ENCODE data around the gene IFITM1. TPM values are rescaled to one million over a fixed set of nuclear protein-coding genes. Genes with fewer than 3 reads are reported as not detected.

Gene IFITM1
- total RNA-seq, 6 experiments from 2014 or later, result 15.7 to 159 (median 72.5) TPM

DNA sequence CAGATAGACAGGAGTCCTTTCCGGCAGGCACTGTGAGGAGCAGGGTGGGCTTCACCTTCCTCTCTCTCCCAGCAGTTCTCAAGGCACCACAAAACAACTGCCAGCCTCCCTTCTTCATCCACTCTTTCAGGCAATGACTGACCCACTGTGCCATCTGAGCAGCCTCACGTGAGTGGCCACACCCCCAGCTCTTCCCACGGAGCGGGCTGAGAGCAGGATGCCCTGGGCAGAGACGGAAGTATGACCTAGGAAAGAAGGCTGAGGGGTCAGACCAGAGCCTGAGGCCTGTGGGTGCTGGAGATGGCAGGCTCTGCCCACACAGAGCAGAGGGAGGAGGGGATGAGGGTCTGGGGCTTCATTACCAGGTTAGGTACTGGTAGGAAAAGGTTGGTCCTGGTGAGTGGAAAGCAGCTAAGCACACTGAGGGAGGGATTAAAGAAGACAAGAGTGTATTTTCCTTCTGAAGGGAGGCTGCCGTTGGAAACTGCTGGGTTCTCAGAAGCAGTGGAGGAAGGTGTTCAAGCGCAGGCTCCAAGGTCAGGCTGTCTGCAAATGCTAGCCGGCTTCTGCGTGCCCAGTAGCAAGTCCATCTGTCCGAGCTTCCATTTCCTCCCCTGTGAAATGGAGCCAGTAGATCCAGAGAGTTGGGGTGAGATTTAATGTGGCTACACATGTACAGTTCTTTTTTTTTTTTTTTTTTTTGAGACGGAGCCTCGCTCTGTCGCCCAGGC is 31.0 kb upstream of the IFITM1 start:
- H3K9me3 ChIP-seq, result no peaks in the 10 kb centered on the region
- peaks cover 0 to 14% (median 7%) of the 10 kb centered on the region in 4 donors for H3K4me1 ChIP-seq
- DNase-seq, result no peak
- 38% methylated on average over 6 of the region's 13 CpGs for WGBS (ENCODE audit: insufficient coverage, low coverage, low lambda C conversion rate, missing lambda C conversion rate)
- TF ChIP-seq, protein P1, sequence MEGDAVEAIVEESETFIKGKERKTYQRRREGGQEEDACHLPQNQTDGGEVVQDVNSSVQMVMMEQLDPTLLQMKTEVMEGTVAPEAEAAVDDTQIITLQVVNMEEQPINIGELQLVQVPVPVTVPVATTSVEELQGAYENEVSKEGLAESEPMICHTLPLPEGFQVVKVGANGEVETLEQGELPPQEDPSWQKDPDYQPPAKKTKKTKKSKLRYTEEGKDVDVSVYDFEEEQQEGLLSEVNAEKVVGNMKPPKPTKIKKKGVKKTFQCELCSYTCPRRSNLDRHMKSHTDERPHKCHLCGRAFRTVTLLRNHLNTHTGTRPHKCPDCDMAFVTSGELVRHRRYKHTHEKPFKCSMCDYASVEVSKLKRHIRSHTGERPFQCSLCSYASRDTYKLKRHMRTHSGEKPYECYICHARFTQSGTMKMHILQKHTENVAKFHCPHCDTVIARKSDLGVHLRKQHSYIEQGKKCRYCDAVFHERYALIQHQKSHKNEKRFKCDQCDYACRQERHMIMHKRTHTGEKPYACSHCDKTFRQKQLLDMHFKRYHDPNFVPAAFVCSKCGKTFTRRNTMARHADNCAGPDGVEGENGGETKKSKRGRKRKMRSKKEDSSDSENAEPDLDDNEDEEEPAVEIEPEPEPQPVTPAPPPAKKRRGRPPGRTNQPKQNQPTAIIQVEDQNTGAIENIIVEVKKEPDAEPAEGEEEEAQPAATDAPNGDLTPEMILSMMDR (IDR thresholded peaks at IDR 0.05), result no peak
- TF ChIP-seq POLR2A (IDR thresholded peaks at IDR 0.05), result no peak
- H3K36me3 ChIP-seq, result no peaks in the 10 kb centered on the region
- H3K4me3 ChIP-seq, result no peak overlapping the region
- H3K27ac ChIP-seq, result no peak overlapping the region
- intact Hi-C loops (cut with DNase I), result no loop called here
- no peaks in the 10 kb centered on the region for H3K27me3 ChIP-seq
- ATAC-seq, result no peak

DNA sequence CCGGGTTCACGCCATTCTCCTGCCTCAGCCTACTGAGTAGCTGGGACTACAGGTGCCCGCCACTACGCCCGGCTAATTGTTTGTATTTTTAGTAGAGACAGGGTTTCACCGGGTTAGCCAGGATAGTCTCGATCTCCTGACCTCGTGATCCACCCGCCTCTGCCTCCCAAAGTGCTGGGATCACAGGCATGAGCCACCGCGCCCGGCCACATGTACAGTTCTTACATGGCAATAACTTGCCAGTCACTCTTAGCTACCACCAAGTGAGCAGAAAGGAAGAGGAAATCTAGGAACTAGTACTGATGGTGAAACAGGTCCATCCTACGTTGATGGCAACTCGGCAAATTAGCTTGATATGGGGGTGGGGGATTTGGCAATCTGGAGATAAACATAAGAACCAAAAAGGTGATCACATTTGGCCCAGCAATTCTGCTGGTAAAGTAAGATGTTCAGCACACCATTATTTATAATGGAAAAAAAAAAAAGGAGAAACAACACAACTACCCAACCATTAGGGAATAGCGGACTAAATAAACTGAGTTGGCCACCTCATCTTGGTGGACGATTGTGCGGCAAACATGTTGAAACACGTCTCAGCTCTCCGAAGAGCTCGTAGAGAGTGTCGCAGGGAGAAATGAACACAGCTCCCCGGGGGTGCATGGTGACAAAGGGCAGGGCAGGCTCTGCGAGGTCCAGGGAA is 30.3 kb upstream of the IFITM1 start:
- peaks cover 0 to 14% (median 7%) of the 10 kb centered on the region in 4 donors for H3K4me1 ChIP-seq
- ATAC-seq (no peak), DNase-seq (no peak)
- H3K36me3 ChIP-seq, result no peaks in the 10 kb centered on the region
- WGBS (ENCODE audit: insufficient coverage, low coverage, low lambda C conversion rate, missing lambda C conversion rate), result 68% methylated on average over 9 of the region's 23 CpGs
- intact Hi-C loops (cut with DNase I), result no loop called here
- no peak overlapping the region for H3K27ac ChIP-seq
- H3K4me3 ChIP-seq, result no peak overlapping the region
- no peaks in the 10 kb centered on the region for H3K9me3 ChIP-seq
- H3K27me3 ChIP-seq, result no peaks in the 10 kb centered on the region
- TF ChIP-seq POLR2A (IDR thresholded peaks at IDR 0.05), result no peak
- TF ChIP-seq, protein P1 (IDR thresholded peaks at IDR 0.05), result no peak

DNA sequence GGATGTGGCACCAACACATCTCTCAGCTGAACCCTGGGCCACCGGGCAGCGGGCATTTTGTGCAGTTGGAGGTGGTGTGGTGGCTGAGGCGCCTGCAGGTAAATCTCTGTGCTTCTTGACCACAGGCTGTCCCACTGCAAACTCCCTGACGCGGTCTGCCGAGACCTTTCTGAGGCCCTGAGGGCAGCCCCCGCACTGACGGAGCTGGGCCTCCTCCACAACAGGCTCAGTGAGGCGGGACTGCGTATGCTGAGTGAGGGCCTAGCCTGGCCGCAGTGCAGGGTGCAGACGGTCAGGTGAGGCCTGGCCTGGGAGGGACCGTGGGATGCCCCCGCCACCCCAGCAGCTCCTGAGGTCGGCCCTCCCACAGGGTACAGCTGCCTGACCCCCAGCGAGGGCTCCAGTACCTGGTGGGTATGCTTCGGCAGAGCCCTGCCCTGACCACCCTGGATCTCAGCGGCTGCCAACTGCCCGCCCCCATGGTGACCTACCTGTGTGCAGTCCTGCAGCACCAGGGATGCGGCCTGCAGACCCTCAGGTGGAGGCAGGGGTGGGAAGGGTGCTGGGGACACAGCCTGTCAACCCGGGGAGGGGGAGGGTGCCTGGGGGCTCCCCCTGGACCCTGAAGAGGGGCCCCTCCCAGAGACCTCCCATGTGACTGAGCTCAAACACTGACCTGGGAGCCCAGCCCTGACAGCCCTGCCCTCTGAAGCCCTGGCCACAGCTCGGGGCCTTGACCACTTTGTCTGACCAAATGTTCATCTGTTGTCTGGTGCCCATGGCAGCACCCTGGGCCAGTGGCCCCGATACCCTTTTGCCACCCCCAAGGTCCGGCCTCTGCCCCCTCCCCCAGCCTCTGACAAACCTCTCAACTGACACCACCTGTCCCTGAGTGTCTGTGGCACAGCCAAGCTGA is 29.5 kb upstream of the IFITM1 start:
- TF ChIP-seq, protein P1 (IDR thresholded peaks at IDR 0.05), result no peak
- TF ChIP-seq POLR2A (IDR thresholded peaks at IDR 0.05), result no peak
- H3K27me3 ChIP-seq, result no peaks in the 10 kb centered on the region
- intact Hi-C loops (cut with DNase I), result no loop called here
- no peaks in the 10 kb centered on the region for H3K36me3 ChIP-seq
- DNase-seq, result peak in 1 of 3 donors; percentile 55
- H3K27ac ChIP-seq, result no peak overlapping the region
- H3K4me3 ChIP-seq, result no peak overlapping the region
- no peaks in the 10 kb centered on the region for H3K9me3 ChIP-seq
- peaks cover 0 to 14% (median 6%) of the 10 kb centered on the region in 4 donors for H3K4me1 ChIP-seq
- no peak for ATAC-seq
- WGBS (ENCODE audit: insufficient coverage, low coverage, low lambda C conversion rate, missing lambda C conversion rate), result no CpG with 5 or more reads among the region's 24 CpGs

DNA sequence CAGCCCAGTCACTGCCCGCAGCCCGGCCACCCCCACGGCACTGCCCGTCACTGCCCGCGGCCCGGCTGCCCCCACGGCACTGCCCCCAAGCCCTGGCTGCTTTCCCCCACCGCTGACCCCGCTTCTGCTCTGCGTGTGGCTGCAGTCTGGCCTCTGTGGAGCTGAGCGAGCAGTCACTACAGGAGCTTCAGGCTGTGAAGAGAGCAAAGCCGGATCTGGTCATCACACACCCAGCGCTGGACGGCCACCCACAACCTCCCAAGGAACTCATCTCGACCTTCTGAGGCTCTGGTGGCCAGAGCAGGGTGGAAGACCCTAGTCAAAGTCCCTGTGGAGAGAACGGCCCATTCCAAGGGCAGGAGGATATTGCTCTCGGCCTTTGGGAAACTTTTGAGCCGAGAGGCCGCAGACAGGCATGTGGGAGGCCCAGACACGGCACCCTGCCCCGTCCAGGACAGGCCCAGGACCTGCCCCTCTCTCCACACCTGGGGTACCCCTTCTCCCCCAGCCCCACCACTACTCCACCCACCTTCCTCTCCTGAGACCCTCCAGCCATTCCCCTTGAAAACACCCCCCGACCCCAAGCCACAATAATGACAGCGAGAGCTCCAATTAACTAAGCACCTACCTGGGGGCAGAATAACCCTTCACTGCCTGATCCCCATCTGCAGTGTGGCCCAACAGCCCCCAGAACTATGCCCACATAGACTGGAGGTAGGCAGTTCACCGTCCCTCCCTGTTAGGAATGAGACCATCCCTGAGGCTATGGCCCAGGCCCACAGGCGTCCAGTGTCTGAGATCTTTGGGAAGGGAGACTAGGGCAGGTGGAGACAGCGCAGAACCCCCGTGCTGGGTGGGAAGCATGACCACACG is 28.6 kb upstream of the IFITM1 start:
- ATAC-seq (no peak), DNase-seq (peak in 1 of 3 donors; percentile 23)
- Histone ChIP-seq H3K27ac (no peak overlapping the region), H3K4me3 (no peak overlapping the region), H3K36me3 (no peaks in the 10 kb centered on the region), H3K4me1 (peaks cover 0 to 14% (median 3%) of the 10 kb centered on the region in 4 donors), H3K9me3 (no peaks in the 10 kb centered on the region), H3K27me3 (no peaks in the 10 kb centered on the region)
- intact Hi-C loops (cut with DNase I), result no loop called here
- no peak for TF ChIP-seq POLR2A (IDR thresholded peaks at IDR 0.05)
- TF ChIP-seq, protein P1 (IDR thresholded peaks at IDR 0.05), result no peak
- 80% methylated on average over 18 of the region's 29 CpGs for WGBS (ENCODE audit: insufficient coverage, low coverage, low lambda C conversion rate, missing lambda C conversion rate)
